HL-60 (cell line): ENCODE data around the gene FLNB.

ENCODE experiments used
- DNase-seq, 2 experiments: peaks; one replicate each; pipeline ENCODE4 v3.0.0-alpha.2; 2010 to 2020; ENCODE audit warnings: low read depth in 1 of 2, low spot score in 1 of 2
- H3K27ac ChIP-seq: fragments of 250-450 bp; sonication (Bioruptor Pico); replicated peaks from 2 replicates; pipeline ENCODE4 v1.5.1; 2020; ENCODE audit warnings: mild to moderate bottlenecking, moderate library complexity
- H3K27me3 ChIP-seq: fragments of 250-450 bp; sonication (Bioruptor Pico); 2 replicates; pipeline ENCODE4 v1.5.1; 2021; ENCODE audit warnings: mild to moderate bottlenecking, moderate library complexity; ENCODE audit not compliant: insufficient read depth, poor library complexity, severe bottlenecking
- H3K4me3 ChIP-seq: replicated peaks from 2 replicates; pipeline ENCODE4 v1.5.1; 2011; ENCODE audit warnings: mild to moderate bottlenecking, control low read depth, low read length; ENCODE audit not compliant: insufficient read depth
- CTCF ChIP-seq: IDR thresholded peaks from one replicate; pipeline ENCODE4 v1.5.1; 2011; ENCODE audit warnings: low read length, control low read depth, inconsistent platforms; ENCODE audit not compliant: insufficient read depth
- GABPA ChIP-seq: IDR thresholded peaks from 2 replicates; pipeline ENCODE4 v1.6.1; 2012; ENCODE audit warnings: low read depth
- POLR2AphosphoS5 ChIP-seq: IDR thresholded peaks from 2 replicates; pipeline ENCODE4 v1.6.1; 2012; ENCODE audit warnings: low read depth
- REST ChIP-seq: IDR thresholded peaks from 2 replicates; pipeline ENCODE4 v1.6.1; 2012; ENCODE audit warnings: low read depth; ENCODE audit not compliant: insufficient replicate concordance
- SPI1 ChIP-seq: IDR thresholded peaks from 2 replicates; pipeline ENCODE4 v1.6.1; 2012; ENCODE audit warnings: low read depth, mild to moderate bottlenecking, borderline replicate concordance

The FLNB gene

GRCh38 chr3:57963811-57964346 lies 44.3 kb upstream of the FLNB start:
- Histone ChIP-seq H3K4me3 (no peak overlapping the region), H3K27ac (no peak overlapping the region), H3K27me3 (no peaks in the 10 kb centered on the region)
- no peak for TF ChIP-seq REST
- no peak for TF ChIP-seq CTCF
- no peak for TF ChIP-seq SPI1
- no peak for TF ChIP-seq POLR2AphosphoS5
- TF ChIP-seq GABPA = no peak
- no peak for DNase-seq

- Histone ChIP-seq H3K4me3 (no peak overlapping the region), H3K27me3 (no peaks in the 10 kb centered on the region), H3K27ac (no peak overlapping the region)
- no peak for TF ChIP-seq REST
- TF ChIP-seq SPI1 = no peak
- TF ChIP-seq CTCF = no peak
- TF ChIP-seq POLR2AphosphoS5 = no peak
- no peak for TF ChIP-seq GABPA
- no peak for DNase-seq
Measured at GRCh38 chr3:57966829-57967228, 41.4 kb upstream of the FLNB start.

- Histone ChIP-seq H3K27ac (no peak overlapping the region), H3K4me3 (no peak overlapping the region), H3K27me3 (no peaks in the 10 kb centered on the region)
- TF ChIP-seq SPI1 (no peak), POLR2AphosphoS5 (no peak), GABPA (no peak), CTCF (no peak), REST (no peak)
- no peak for DNase-seq
Measured at GRCh38 chr3:57967590-57967989, 40.6 kb upstream of the FLNB start.
